Posterior vena cava (tissue), 2 donors: ENCODE measurements around the gene TNFRSF21. TPM values are rescaled to one million over a fixed set of nuclear protein-coding genes. Genes with fewer than 3 reads are reported as not detected.
"Not testable (repeated sequence)": the region's sequence is repeated elsewhere in the genome, so short reads cannot be mapped to it uniquely, and the experiment has no call there.

Source experiments
- DNase-seq: peaks from one replicate; pipeline ENCODE4 v3.0.0-alpha.2; 2020; ENCODE audit warnings: low spot score
- intact Hi-C, 2 donors: fragments of 100-400 bp; cut with DNase I; formaldehyde crosslinking; loops; one replicate each; pipeline versions ENCODE4 v1.14.1 to v1.14.2; 2022 to 2023
- total RNA-seq, 2 donors: library from RNA; stranded (reverse); fragmentation: NEBNext Ultra II Directional; extraction: Animal tissue kit (Norgen Biotek cat#: 25700); gene quantifications; one replicate each; pipeline ENCODE4 v1.2.1, GENCODE V29; 2021
- donor health status: DM: yes; HTN: yes; CAD: no.
- donor health status: DM: yes; HTN: yes; CAD: no.

The TNFRSF21 gene
- total RNA-seq, 2 donors from 2014 or later: 4.0 to 10.5 TPM

GRCh38 chr6:47237196-47237595, 72.5 kb downstream of the TNFRSF21 start:
- DNase-seq: no peak
- intact Hi-C loops: no loop called here

- intact Hi-C loops: no loop called here
- no peak for DNase-seq
These were observed 73.5 kb downstream of the TNFRSF21 start for GRCh38 chr6:47235964-47236760.

- DNase-seq: no peak
- intact Hi-C loops: no loop called here
These were observed 74.3 kb downstream of the TNFRSF21 start for GRCh38 chr6:47235421-47235820.

DNA sequence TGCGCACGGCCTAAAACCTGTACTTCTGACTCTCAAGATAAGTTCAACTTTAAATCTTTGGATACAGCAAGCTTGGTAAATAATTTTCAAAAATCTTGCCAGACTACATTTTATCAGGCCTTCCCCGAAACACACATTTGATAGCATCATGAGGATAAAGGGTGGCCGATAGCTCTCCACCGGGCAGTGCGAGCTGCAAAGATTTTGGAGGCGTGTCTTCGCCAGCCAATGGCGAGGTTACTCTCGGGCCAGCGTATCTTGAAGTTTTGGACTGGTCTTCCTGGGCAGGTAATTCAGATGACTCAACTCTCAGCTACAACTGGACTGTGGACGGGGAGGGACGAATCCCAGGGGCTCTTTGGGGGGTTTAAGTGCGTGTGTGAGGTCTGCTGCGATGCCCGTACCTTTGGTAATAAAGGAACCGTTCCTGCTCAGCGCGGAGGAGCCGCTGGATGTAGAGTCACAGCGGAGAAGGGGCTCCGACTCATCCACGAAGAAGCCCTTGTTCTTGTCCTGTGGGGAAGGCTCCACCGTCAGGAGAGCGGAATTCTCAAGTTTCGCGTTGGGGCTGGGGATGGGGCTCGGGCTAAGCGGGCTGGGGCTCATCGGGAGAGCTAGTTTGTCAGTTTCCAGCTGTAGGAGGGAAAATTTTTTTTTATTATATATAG, 75.3 kb downstream of the TNFRSF21 start:
- DNase-seq: no peak
- intact Hi-C loops: no loop called here

GRCh38 chr6:47231151-47231550, 78.6 kb downstream of the TNFRSF21 start:
- no peak for DNase-seq
- intact Hi-C loops: no loop called here

- no peak for DNase-seq
- intact Hi-C loops: no loop called here
These were observed 79.1 kb downstream of the TNFRSF21 start for GRCh38 chr6:47230579-47230978.

- DNase-seq: no peak
- intact Hi-C loops: no loop called here
These were observed 80.5 kb downstream of the TNFRSF21 start for GRCh38 chr6:47229255-47229654.

- intact Hi-C loops, DNase-seq: not testable (repeated sequence)
These were observed 81.6 kb downstream of the TNFRSF21 start for GRCh38 chr6:47228093-47228492.

DNA sequence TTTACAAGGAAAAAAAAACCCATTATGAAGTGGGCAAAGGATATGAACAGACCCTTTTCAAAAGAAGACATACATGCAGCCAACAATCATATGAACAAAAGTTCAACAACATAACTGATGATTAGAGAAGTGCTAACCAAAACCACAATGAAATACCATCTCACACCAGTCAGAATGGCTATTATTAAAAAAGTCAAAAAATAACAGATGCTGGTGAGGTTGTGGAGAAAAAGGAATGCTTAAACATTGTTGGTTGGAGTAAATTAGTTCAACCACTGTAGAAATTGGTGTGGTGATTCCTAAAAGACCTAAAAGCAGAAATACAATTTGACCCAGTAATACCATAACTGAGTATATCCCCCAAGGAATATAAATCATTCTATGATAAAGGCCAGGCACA, 86.5 kb downstream of the TNFRSF21 start:
- intact Hi-C loops, DNase-seq: not testable (repeated sequence)

DNA sequence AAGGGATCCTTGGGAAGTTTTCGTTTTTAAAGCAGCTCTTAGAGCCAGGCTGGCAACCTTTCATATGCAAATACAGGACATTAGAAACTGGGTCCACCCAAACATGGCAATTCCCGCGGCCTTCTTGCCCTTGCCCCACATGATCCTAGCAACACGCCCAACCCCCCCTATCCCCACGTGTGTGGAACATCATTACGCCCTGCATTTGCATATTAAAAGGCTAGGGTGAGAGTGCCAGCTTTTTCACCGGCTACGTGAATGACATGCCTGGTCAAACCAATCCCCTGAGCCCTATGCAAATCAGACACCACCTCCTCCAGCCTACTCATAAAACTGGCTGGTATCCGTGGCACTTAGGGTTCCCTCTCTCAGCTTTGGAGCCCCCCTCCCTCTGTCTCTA, 88.1 kb downstream of the TNFRSF21 start:
- intact Hi-C loops: no loop called here

GRCh38 chr6:47209632-47210031, 100.1 kb downstream of the TNFRSF21 start:
- no peak for DNase-seq
- intact Hi-C loops: no loop called here

More for the DNA sequence above, 88.1 kb downstream of the TNFRSF21 start:
- no peak for DNase-seq

DNA sequence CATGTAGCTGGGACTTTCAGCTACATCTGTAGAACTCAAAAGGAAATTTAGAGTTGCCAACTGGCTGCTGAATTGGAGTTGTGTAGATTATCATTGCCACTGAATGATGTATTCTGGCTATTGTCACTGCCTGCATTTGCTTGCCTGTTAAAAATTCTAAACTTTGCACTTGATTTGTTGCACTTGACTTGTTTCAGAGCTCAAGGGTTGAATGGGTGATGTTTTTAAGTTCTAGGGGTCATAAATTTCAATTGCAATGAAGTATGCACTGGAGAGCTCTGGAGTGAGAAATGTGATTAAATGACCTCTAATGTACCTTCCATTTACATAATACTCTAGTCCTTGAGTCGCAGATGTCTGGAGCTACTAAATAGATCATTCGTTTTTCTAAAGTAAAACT, 102.4 kb downstream of the TNFRSF21 start:
- no peak for DNase-seq
- intact Hi-C loops: no loop called here

- DNase-seq: no peak
- intact Hi-C loops: no loop called here
These were observed 103.1 kb downstream of the TNFRSF21 start for GRCh38 chr6:47206626-47207025.

DNA sequence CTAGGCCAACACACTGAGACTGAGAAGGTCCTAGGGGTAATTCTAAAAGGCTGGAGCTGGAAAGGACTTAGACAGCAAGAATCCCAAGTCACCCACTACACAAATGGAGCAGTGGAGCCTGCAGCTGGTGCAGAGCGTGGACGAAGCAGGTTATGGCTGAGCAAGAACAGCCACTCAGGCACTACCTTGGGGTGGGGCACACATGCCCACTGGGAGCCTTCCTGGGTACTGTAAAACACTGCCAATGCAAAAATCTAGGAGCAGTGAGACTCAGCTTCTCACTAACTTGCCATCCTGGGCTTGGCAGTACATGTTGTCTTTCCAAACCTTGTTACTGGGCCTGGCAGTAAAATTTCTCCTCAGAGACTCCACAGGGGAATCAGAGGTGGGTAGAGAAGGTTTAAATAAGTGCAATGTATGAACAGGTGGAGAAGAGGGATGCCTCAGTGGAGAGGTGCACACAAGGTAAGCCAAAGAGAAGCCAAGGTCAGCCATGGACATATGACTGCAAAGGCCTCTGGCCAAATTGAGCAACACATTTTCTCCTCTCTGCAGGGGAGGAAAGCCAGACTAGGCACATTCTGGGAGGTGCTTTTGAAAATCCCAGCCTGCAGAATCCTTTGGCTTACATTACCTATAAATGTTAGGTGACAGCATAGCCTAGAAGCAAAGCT, 105.6 kb downstream of the TNFRSF21 start:
- intact Hi-C loops: no loop called here
- no peak for DNase-seq

DNA sequence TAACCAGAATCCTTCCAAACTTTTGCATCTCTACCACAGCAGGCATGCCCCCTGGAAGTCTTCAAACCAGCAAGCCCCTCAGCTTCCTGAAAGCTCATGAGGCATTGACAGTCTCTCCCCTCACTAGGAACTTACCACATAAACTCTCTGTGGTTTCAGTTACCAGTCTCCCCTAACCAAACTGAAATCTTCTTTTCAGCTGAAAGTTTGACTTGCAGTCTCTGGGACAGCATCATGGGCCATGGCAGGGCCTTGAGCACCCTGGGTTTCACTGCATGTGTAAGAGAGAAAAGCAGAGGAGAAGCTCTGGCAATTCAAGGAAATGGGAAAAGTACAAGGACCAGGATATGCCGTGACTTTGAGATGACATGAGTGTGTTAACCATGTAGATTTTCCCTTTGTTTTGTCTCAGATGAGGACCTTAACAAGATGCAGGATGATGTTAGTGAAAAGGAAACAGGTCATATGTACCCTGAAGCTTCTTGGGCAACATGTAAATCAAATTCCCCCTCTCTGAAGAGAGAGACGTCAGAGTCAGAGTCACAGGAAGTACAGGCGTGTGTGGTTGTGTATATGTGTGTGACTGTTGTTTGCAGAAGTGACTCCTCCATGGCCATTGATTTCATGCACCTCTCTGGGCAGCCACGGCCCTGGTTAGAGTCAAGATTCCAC, 106.3 kb downstream of the TNFRSF21 start:
- intact Hi-C loops: no loop called here
- no peak for DNase-seq

GRCh38 chr6:47202644-47203205, 107.0 kb downstream of the TNFRSF21 start:
- intact Hi-C loops: no loop called here
- no peak for DNase-seq

GRCh38 chr6:47200536-47201334, 109.0 kb downstream of the TNFRSF21 start:
- intact Hi-C loops: no loop called here
- no peak for DNase-seq

DNA sequence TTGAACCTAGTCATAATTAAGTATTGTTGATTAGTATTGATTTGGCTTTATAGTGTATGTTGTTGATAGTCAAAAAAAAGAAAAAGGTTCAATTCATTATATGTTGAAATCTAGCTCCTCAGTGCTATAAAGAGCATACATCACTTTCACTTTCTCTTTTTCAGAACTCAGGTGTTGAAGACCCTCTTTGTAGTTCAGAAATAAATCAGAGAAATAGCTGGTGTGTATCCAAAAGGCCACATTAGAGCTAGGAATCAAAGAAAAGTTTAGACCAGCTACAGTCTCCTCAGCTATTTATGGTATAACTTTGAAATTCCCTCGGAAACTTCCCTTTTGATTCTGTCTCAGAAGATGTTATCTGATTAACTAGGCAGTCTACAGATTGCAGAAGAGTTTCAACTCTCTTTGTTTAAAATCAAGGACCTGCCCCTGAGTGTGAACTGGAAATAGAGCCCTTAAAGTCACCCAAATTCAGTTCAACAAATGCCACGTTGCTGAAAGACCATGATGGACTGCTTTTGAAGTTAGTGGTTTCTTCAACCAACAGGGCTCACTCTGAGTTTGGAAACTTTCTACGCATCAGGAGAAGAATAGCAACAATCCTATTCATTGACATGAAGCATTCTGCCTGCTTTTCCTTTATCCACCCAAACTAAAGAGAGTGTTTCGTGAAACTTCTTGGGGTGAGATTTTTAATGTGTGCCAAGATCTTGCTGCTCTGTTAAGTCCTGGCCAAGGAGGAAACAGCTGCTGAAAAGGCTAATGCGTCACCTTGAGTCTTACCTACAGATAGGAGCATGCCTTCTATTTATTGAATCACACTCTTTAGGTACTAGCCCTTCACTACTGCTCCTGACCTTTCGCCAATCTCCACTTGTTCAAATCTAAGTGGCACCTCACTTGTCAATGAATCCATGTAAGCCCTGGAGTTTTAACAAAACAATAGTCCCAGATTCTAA, 111.7 kb downstream of the TNFRSF21 start:
- intact Hi-C loops: no loop called here
- DNase-seq: no peak
